ENCODE data around the gene SKI. TPM values are rescaled to one million over a fixed set of nuclear protein-coding genes. Genes with fewer than 3 reads are reported as not detected.
"Not testable (repeated sequence)": the region's sequence is repeated elsewhere in the genome, so short reads cannot be mapped to it uniquely, and the experiment has no call there.

Gene SKI
- total RNA-seq, 4 donors from 2014 or later: 35.3 to 54.0 (median 47.3) TPM

GRCh38 chr1:2255420-2256369 is 27.6 kb downstream of the SKI start:
- DNase-seq (ENCODE audit: low spot score) (no peak), ATAC-seq (ENCODE audit: low FRiP score) (peak; percentile 38)
- TF ChIP-seq CTCF (IDR thresholded peaks at IDR 0.05): no peak

- TF ChIP-seq CTCF (IDR thresholded peaks at IDR 0.05): no peak
- ATAC-seq (ENCODE audit: low FRiP score) (no peak), DNase-seq (ENCODE audit: low spot score) (no peak)
Measured at GRCh38 chr1:2256435-2257244, 28.5 kb downstream of the SKI start.

- ATAC-seq (ENCODE audit: low FRiP score) (no peak), DNase-seq (ENCODE audit: low spot score) (no peak)
- no peak for TF ChIP-seq CTCF (IDR thresholded peaks at IDR 0.05)
Measured at GRCh38 chr1:2257245-2257627, 29.1 kb downstream of the SKI start.

GRCh38 chr1:2258122-2258681 is 30.1 kb downstream of the SKI start:
- DNase-seq (ENCODE audit: low spot score): no peak
- ATAC-seq (ENCODE audit: low FRiP score): no peak
- no peak for TF ChIP-seq CTCF (IDR thresholded peaks at IDR 0.05)

- DNase-seq (ENCODE audit: low spot score) (no peak), ATAC-seq (ENCODE audit: low FRiP score) (no peak)
- TF ChIP-seq CTCF (IDR thresholded peaks at IDR 0.05): no peak
Measured at GRCh38 chr1:2258996-2259395, 30.9 kb downstream of the SKI start.

- DNase-seq (ENCODE audit: low spot score) (no peak), ATAC-seq (ENCODE audit: low FRiP score) (no peak)
- no peak for TF ChIP-seq CTCF (IDR thresholded peaks at IDR 0.05)
Measured at GRCh38 chr1:2259668-2260402, 31.7 kb downstream of the SKI start.

GRCh38 chr1:2260470-2260869 is 32.4 kb downstream of the SKI start:
- not testable (repeated sequence) for ATAC-seq (ENCODE audit: low FRiP score)

More at GRCh38 chr1:2260470-2260869, 32.4 kb downstream of the SKI start:
- DNase-seq (ENCODE audit: low spot score): not testable (repeated sequence)

Data from omental fat pad (tissue), 4 donors.